SK-N-SH (cell line): ENCODE results near the gene MREG. TPM values are rescaled to one million over a fixed set of nuclear protein-coding genes. Genes with fewer than 3 reads are reported as not detected.

ENCODE experiments used
- CTCF ChIA-PET: fragments of 300-600, 350-600 bp; formaldehyde crosslinking; extraction: SDS; loops from one replicate; lab custom pipeline; 2021; lab: Yijun Ruan, JAX
- POLR2A ChIA-PET: fragments of 350-600 bp; sonication (Branson Sonifier 250); formaldehyde crosslinking; extraction: SDS; loops from one replicate; lab custom pipeline; 2020; ENCODE audit warnings: antibody characterized with exemption, inconsistent platforms; lab: Yijun Ruan, JAX
- DNase-seq: peaks from one replicate; pipeline ENCODE4 v3.0.0; 2012
- H2AFZ ChIP-seq: fragments of 200-600 bp; sonication (generic); 2 replicates; pipeline ENCODE4 v1.8.1; 2016; ENCODE audit warnings: antibody characterized with exemption, mild to moderate bottlenecking, low read depth
- H3F3A ChIP-seq: fragments of 200-600 bp; sonication (generic); replicated peaks from 2 replicates; pipeline ENCODE3; 2016; ENCODE audit warnings: antibody characterized with exemption, mild to moderate bottlenecking; ENCODE audit not compliant: insufficient read depth
- H3K27ac ChIP-seq, 2 experiments: fragments of 200-500 bp in 1 of 2; fragments of 200-600 bp in 1 of 2; sonication (Bioruptor generic) in 1 of 2; sonication (generic), shearing (Covaris generic) in 1 of 2; 2 replicates each; pipeline versions ENCODE4 v1.5.1 to v1.6.1; 2014 to 2016; ENCODE audit warnings: low read depth in 2 of 2, inconsistent platforms in 1 of 2, low read length in 1 of 2, mild to moderate bottlenecking in 1 of 2, mixed read lengths in 1 of 2
- H3K27me3 ChIP-seq: fragments of 200-600 bp; sonication (generic), shearing (Covaris generic); 2 replicates; pipeline ENCODE4 v1.6.1; 2016; ENCODE audit warnings: mixed run types; ENCODE audit not compliant: insufficient read depth
- H3K36me3 ChIP-seq, 2 experiments: fragments of 200-500 bp in 1 of 2; fragments of 200-600 bp in 1 of 2; sonication (Bioruptor generic) in 1 of 2; sonication (generic) in 1 of 2; replicated peaks in 1 of 2; 2 replicates each; pipeline versions ENCODE3 to v1.5.1; 2014 to 2016; ENCODE audit warnings: low read length in 1 of 2, mild to moderate bottlenecking in 1 of 2; ENCODE audit not compliant: insufficient read depth in 2 of 2, control insufficient read depth in 1 of 2
- H3K4me1 ChIP-seq, 2 experiments: fragments of 200-500 bp in 1 of 2; fragments of 200-600 bp in 1 of 2; sonication (Bioruptor generic) in 1 of 2; sonication (generic), shearing (Covaris generic) in 1 of 2; 2 replicates each; pipeline versions ENCODE4 v1.5.1 to v1.6.1; 2014 to 2016; ENCODE audit warnings: low read depth in 1 of 2, low read length in 1 of 2, mixed run types in 1 of 2; ENCODE audit not compliant: insufficient read depth in 2 of 2, control insufficient read depth in 1 of 2
- H3K4me2 ChIP-seq: fragments of 200-600 bp; sonication (generic), shearing (Covaris generic); 2 replicates; pipeline ENCODE4 v1.6.1; 2017; ENCODE audit warnings: mixed run types
- H3K4me3 ChIP-seq, 2 experiments: fragments of 200-500 bp in 1 of 2; fragments of 200-600 bp in 1 of 2; sonication (Bioruptor generic) in 1 of 2; sonication (generic), shearing (Covaris generic) in 1 of 2; 2 replicates each; pipeline versions ENCODE4 v1.5.1 to v1.8.1; 2014 to 2016; ENCODE audit warnings: low read depth in 2 of 2, inconsistent platforms in 1 of 2, low read length in 1 of 2, mild to moderate bottlenecking in 1 of 2, mixed read lengths in 1 of 2, moderate library complexity in 1 of 2
- H3K79me2 ChIP-seq: fragments of 200-600 bp; sonication (generic); 2 replicates; pipeline ENCODE4 v1.8.1; 2017; ENCODE audit warnings: mild to moderate bottlenecking; ENCODE audit not compliant: insufficient read depth
- H3K9ac ChIP-seq: fragments of 200-600 bp; sonication (generic); 2 replicates; pipeline ENCODE4 v1.6.1; 2017; ENCODE audit warnings: mixed run types
- H3K9me2 ChIP-seq: fragments of 200-600 bp; sonication (generic); 2 replicates; pipeline ENCODE4 v1.6.1; 2017; ENCODE audit warnings: mixed run types
- H3K9me3 ChIP-seq: fragments of 200-600 bp; sonication (generic); 2 replicates; pipeline ENCODE4 v1.6.1; 2017; ENCODE audit warnings: mixed run types, mild to moderate bottlenecking, moderate library complexity
- H4K20me1 ChIP-seq: fragments of 200-600 bp; sonication (generic); 2 replicates; pipeline ENCODE4 v1.6.1; 2017; ENCODE audit warnings: mild to moderate bottlenecking, mixed run types; ENCODE audit not compliant: insufficient read depth
- CHD2 ChIP-seq: fragments of 150-350 bp; IDR thresholded peaks from 2 replicates; pipeline ENCODE4 v1.6.1; 2018; ENCODE audit warnings: low read length; ENCODE audit not compliant: partially characterized antibody
- ELF1 ChIP-seq: IDR thresholded peaks from 2 replicates; pipeline ENCODE4 v1.4.0; 2012
- EP300 ChIP-seq, 2 experiments: IDR thresholded peaks; 2 replicates each; pipeline versions ENCODE4 v1.4.0 to v1.6.1; 2012; ENCODE audit warnings: borderline replicate concordance in 1 of 2, low read depth in 1 of 2, low read length in 1 of 2
- FOXM1 ChIP-seq: IDR thresholded peaks from 2 replicates; pipeline ENCODE4 v1.4.0; 2012; ENCODE audit warnings: low read depth, mild to moderate bottlenecking
- GABPA ChIP-seq: IDR thresholded peaks from 2 replicates; pipeline ENCODE4 v1.4.0; 2012; ENCODE audit warnings: low read depth, mild to moderate bottlenecking
- MEF2A ChIP-seq: IDR thresholded peaks from 2 replicates; pipeline ENCODE4 v1.4.0; 2012; ENCODE audit warnings: low read depth, borderline replicate concordance
- MXI1 ChIP-seq: IDR thresholded peaks from 2 replicates; pipeline ENCODE4 v1.6.1; 2012; ENCODE audit warnings: mild to moderate bottlenecking, low read depth, low read length, improper control_type of control experiment
- NRF1 ChIP-seq: IDR thresholded peaks from 2 replicates; pipeline ENCODE4 v1.6.1; 2012; ENCODE audit warnings: low read depth, mild to moderate bottlenecking, low read length
- RCOR1 ChIP-seq: fragments of 150-350 bp; IDR thresholded peaks from 2 replicates; pipeline ENCODE4 v1.6.1; 2017; ENCODE audit warnings: antibody characterized with exemption, low read length
- RXRA ChIP-seq: IDR thresholded peaks from 2 replicates; pipeline ENCODE4 v1.4.0; 2012; ENCODE audit warnings: low read depth, mild to moderate bottlenecking, borderline replicate concordance
- ZBTB33 ChIP-seq: IDR thresholded peaks from 2 replicates; pipeline ENCODE4 v1.4.0; 2012; ENCODE audit warnings: low read depth, borderline replicate concordance
- WGBS: methylation state at CpG from one replicate; pipeline ENCODE4 v1.1.6; 2017; ENCODE audit warnings: low lambda C conversion rate; 5-methylcytosine and 5-hydroxymethylcytosine counted together
- polyA plus RNA-seq, 3 experiments: library from polyadenylated mRNA; depleted of rRNA; stranded (reverse); fragments of >200 nt; gene quantifications; 2 replicates each; pipeline ENCODE4 v1.2.3, GENCODE V29; 2012
- TF ChIP-seq, protein P1 (sequence below): IDR thresholded peaks from 2 replicates; pipeline ENCODE4 v1.6.1; 2012; ENCODE audit warnings: mild to moderate bottlenecking, low read depth, low read length, moderate library complexity

Gene MREG
- polyA plus RNA-seq, 1 of the 3 experiments (the other 2 are of a cell fraction), result 2.5 TPM

DNA sequence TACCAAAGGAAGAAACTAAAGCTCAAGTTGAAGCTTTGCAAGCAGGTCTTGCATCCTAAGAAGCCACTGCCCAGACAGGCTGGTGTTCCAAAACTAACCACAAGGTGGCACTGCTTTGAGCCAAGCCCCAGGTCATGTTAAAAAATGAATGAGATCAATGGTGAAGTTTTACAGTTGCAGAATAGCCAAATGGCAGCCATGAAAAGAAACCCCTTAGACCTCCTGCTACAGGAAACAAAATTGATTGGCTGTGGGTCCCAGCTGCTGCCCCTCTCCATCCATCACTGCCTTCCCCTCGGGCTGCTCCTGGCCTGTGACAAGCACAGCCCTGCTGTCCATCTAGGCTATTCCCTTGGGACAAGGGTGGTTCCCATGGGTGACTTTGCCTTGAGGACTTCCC, 20.7 kb upstream of the MREG start (continued):
- TF ChIP-seq, protein P1, sequence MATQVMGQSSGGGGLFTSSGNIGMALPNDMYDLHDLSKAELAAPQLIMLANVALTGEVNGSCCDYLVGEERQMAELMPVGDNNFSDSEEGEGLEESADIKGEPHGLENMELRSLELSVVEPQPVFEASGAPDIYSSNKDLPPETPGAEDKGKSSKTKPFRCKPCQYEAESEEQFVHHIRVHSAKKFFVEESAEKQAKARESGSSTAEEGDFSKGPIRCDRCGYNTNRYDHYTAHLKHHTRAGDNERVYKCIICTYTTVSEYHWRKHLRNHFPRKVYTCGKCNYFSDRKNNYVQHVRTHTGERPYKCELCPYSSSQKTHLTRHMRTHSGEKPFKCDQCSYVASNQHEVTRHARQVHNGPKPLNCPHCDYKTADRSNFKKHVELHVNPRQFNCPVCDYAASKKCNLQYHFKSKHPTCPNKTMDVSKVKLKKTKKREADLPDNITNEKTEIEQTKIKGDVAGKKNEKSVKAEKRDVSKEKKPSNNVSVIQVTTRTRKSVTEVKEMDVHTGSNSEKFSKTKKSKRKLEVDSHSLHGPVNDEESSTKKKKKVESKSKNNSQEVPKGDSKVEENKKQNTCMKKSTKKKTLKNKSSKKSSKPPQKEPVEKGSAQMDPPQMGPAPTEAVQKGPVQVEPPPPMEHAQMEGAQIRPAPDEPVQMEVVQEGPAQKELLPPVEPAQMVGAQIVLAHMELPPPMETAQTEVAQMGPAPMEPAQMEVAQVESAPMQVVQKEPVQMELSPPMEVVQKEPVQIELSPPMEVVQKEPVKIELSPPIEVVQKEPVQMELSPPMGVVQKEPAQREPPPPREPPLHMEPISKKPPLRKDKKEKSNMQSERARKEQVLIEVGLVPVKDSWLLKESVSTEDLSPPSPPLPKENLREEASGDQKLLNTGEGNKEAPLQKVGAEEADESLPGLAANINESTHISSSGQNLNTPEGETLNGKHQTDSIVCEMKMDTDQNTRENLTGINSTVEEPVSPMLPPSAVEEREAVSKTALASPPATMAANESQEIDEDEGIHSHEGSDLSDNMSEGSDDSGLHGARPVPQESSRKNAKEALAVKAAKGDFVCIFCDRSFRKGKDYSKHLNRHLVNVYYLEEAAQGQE, result no peak
- TF ChIP-seq ELF1, result no peak
- no peak for TF ChIP-seq CHD2
- no peak for TF ChIP-seq ZBTB33

DNA sequence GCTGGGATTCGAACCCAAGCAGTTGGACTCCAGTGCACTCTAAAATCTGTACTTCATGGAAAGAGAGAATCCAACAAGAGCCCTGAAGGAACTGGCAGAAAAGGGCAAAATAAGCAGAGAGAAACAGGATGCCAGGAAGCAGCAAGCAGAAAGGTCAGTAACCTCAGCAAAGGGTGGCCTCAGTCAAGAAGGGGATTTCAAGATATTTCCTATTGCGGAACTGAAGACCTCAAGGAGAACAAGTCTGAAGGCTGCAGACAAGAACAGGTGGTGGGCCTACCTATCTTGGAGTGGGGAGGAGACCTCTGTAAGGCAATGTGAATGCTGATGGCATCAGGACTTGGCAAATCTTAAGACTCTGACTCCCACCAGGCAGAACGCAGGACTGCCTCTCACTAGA, 20.1 kb upstream of the MREG start:
- no peaks in the 10 kb centered on the region for H4K20me1 ChIP-seq
- 99% methylated on average over 3 of the region's 3 CpGs for WGBS

More for the DNA sequence above, 20.1 kb upstream of the MREG start:
- ChIA-PET POLR2A (no interaction called here), CTCF (interaction anchor here (0.6 to 7.7 kb wide), 28 partner anchors 8 to 483 kb away, joined by 3 to 109 read pairs (median 4); partner anchors contain the start of genes MREG, PECR, TMEM169 and XRCC5)
- Histone ChIP-seq H3K27ac (no peak overlapping the region; a peak in 1 of 4 replicates), H3K4me3 (no peak overlapping the region), H3K4me1 (peaks cover 2 to 5% of the 10 kb centered on the region in 2 experiments; a peak in 1 of 4 replicates), H3F3A (peaks cover 13% of the 10 kb centered on the region), H3K9me2 (no peaks in the 10 kb centered on the region), H3K79me2 (no peaks in the 10 kb centered on the region), H3K27me3 (no peaks in the 10 kb centered on the region), H3K4me2 (no peak overlapping the region), H3K9ac (no peak overlapping the region), H3K36me3 (peaks cover 5 to 9% of the 10 kb centered on the region in 2 experiments), H3K9me3 (no peaks in the 10 kb centered on the region), H2AFZ (no peak overlapping the region)
- TF ChIP-seq RCOR1 (no peak), MEF2A (no peak), GABPA (no peak), MXI1 (no peak), ELF1 (no peak), NRF1 (no peak), FOXM1 (no peak), EP300 (IDR thresholded peaks at IDR 0.05; ENCODE audit: borderline replicate concordance in 1 of 2, low read depth in 1 of 2, low read length in 1 of 2) (no peak), RXRA (no peak)
- no peak for DNase-seq
